ENCODE measurements around the gene IQSEC3.

DNA sequence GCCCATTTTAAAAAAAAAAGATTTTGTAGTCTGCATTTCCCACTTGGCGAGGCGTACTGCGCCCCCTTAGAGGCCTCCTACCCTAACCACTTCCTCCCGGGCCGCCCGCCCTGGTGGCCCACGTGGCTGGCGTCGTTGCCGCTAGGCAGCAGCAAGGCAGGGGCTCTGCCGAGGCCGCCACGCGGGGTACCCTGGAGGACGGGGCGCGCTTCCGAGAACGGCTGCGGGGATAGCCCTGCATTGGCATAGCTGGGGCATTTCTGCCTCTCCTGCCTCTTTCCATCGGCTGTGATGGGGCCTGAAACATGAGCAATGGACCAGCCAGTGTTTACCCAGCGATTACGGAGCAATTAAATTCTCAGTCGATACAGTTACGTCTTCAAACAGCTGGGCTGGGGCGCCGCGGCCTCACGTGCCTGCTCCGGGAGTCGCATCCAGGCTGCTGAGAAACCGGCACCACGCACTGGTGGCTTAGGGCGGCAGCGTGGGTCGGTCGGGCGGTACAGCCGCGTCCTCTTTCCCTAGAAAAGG lies 38.0 kb downstream of the IQSEC3 start:
- TF ChIP-seq CTCF (IDR thresholded peaks at IDR 0.05), result no peak
- TF ChIP-seq, protein P1, sequence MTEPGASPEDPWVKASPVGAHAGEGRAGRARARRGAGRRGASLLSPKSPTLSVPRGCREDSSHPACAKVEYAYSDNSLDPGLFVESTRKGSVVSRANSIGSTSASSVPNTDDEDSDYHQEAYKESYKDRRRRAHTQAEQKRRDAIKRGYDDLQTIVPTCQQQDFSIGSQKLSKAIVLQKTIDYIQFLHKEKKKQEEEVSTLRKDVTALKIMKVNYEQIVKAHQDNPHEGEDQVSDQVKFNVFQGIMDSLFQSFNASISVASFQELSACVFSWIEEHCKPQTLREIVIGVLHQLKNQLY (CRISPR knock-in tag; IDR thresholded peaks at IDR 0.05), result no peak
- TF ChIP-seq, protein P2, sequence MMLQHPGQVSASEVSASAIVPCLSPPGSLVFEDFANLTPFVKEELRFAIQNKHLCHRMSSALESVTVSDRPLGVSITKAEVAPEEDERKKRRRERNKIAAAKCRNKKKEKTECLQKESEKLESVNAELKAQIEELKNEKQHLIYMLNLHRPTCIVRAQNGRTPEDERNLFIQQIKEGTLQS (CRISPR knock-in tag; conservative IDR thresholded peaks at IDR 0.05), result no peak
- TF ChIP-seq E2F5 (CRISPR knock-in tag; IDR thresholded peaks at IDR 0.05), result no peak
- TF ChIP-seq, protein P3, sequence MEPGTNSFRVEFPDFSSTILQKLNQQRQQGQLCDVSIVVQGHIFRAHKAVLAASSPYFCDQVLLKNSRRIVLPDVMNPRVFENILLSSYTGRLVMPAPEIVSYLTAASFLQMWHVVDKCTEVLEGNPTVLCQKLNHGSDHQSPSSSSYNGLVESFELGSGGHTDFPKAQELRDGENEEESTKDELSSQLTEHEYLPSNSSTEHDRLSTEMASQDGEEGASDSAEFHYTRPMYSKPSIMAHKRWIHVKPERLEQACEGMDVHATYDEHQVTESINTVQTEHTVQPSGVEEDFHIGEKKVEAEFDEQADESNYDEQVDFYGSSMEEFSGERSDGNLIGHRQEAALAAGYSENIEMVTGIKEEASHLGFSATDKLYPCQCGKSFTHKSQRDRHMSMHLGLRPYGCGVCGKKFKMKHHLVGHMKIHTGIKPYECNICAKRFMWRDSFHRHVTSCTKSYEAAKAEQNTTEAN (CRISPR knock-in tag; IDR thresholded peaks at IDR 0.05), result no peak
- no peak for TF ChIP-seq ZNF138 (CRISPR knock-in tag; conservative IDR thresholded peaks at IDR 0.05)
- TF ChIP-seq CREB1 (CRISPR knock-in tag; IDR thresholded peaks at IDR 0.05), result no peak
- TF ChIP-seq MAX (CRISPR knock-in tag; IDR thresholded peaks at IDR 0.05), result no peak
- TF ChIP-seq USF2 (CRISPR knock-in tag; IDR thresholded peaks at IDR 0.05), result no peak
- TF ChIP-seq, protein P4, sequence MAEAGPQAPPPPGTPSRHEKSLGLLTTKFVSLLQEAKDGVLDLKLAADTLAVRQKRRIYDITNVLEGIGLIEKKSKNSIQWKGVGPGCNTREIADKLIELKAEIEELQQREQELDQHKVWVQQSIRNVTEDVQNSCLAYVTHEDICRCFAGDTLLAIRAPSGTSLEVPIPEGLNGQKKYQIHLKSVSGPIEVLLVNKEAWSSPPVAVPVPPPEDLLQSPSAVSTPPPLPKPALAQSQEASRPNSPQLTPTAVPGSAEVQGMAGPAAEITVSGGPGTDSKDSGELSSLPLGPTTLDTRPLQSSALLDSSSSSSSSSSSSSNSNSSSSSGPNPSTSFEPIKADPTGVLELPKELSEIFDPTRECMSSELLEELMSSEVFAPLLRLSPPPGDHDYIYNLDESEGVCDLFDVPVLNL (CRISPR knock-in tag; IDR thresholded peaks at IDR 0.05; ENCODE audit: borderline replicate concordance, low read depth), result no peak
- TF ChIP-seq SP1 (CRISPR knock-in tag; conservative IDR thresholded peaks at IDR 0.05), result no peak
- TF ChIP-seq, protein P5, sequence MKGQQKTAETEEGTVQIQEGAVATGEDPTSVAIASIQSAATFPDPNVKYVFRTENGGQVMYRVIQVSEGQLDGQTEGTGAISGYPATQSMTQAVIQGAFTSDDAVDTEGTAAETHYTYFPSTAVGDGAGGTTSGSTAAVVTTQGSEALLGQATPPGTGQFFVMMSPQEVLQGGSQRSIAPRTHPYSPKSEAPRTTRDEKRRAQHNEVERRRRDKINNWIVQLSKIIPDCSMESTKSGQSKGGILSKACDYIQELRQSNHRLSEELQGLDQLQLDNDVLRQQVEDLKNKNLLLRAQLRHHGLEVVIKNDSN (CRISPR knock-in tag; IDR thresholded peaks at IDR 0.05), result no peak
- no peak for TF ChIP-seq ATF2 (CRISPR knock-in tag; IDR thresholded peaks at IDR 0.05; ENCODE audit: borderline replicate concordance, low read depth)
- no peak for TF ChIP-seq TEAD4 (CRISPR knock-in tag; IDR thresholded peaks at IDR 0.05)
